Measurements from ENCODE around the gene STAG1.
"Not testable (repeated sequence)": the region's sequence is repeated elsewhere in the genome, so short reads cannot be mapped to it uniquely, and the experiment has no call there.

Gene STAG1

GRCh38 chr3:136512381-136512780 lies 239.8 kb downstream of the STAG1 start:
- no peak for DNase-seq (ENCODE audit: low read depth in 2 of 2)

GRCh38 chr3:136505676-136506075 lies 246.5 kb downstream of the STAG1 start:
- DNase-seq (ENCODE audit: low read depth in 2 of 2), result no peak

DNA sequence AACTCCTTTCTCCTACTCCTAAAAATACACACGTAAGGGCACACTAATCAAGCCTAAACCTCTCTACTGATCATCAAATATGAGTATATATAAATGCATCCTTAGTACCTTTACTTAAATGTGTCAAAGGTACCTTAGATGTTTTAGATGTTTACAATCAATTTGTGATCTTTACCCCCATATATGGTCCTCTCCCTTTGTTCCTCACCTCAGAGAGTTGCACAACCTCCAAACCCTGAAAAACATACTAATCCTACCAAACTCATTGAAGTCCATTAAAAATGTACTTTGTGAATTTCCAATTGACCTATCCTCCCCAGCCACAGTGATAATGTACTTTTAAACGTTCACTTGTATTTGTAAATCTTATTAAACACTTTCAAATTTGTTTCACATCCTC lies 249.1 kb downstream of the STAG1 start:
- DNase-seq (ENCODE audit: low read depth in 2 of 2), result no peak

GRCh38 chr3:136498919-136499447 lies 253.2 kb downstream of the STAG1 start:
- no peak for DNase-seq (ENCODE audit: low read depth in 2 of 2)

DNA sequence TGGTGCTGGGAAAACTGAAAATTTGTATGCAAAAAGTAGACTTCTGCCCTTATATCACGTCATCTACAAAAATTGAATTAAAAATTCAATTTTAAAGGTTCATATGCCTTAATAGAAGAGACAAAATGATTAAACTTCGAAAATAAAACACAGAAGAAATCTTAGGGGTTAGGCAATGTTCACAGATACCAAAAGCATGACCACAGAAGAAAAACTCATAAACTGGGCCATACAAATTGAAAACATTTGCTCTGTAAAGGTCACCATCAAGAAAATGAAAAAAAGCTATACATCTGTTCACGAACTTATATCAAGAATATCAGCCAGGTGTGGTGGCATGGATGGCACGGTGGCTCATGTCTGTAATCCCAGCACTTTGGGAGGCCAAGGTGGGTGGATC lies 257.0 kb downstream of the STAG1 start:
- DNase-seq (ENCODE audit: low read depth in 2 of 2), result no peak

- DNase-seq (ENCODE audit: low read depth in 2 of 2), result no peak
Measured at GRCh38 chr3:136490646-136491405, 261.4 kb downstream of the STAG1 start.

GRCh38 chr3:136485777-136486176 lies 266.4 kb downstream of the STAG1 start:
- no peak for DNase-seq (ENCODE audit: low read depth in 2 of 2)

DNA sequence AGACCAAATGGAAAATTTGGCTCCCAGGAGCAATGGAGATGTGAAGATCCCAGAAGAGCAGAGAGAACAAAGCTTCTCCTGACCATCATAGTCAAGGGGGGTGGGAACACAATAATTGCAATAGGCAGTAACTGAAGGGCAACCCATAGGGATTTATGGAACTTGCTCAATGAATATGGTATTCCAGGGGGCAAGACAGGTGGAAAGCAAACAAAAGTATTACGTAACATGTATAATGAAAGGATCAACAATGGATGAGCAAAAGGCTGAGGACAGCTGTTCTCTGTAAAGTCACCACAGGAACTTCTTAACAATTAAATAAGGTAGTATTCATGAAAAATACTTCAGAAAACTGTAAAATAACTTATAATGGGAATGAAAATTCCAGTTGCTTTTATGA lies 275.9 kb downstream of the STAG1 start:
- DNase-seq (ENCODE audit: low read depth in 2 of 2), result no peak

DNA sequence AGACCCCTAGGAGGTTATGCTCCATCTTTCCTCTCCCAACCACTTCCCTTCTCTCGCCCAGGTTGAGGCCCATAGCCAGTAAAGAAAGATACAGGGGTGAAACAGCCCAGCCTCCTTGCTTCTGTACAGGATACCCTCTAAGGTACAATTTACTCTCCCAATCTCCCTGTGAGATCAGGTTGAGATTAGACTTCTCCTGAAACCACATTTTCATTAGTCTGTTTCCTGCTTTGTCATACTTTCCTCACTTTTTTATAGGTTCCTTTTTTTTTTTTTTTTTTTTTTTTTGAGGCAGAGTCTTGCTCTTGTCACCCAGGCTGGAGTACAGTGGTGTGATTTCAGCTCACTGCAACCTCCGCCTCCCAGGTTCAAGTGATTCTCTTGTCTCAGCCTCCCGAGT lies 277.3 kb downstream of the STAG1 start:
- DNase-seq (ENCODE audit: low read depth in 2 of 2), result not testable (repeated sequence)

- no peak for DNase-seq (ENCODE audit: low read depth in 2 of 2)
Measured at GRCh38 chr3:136473716-136474326, 278.4 kb downstream of the STAG1 start.

- no peak for DNase-seq (ENCODE audit: low read depth in 2 of 2)
Measured at GRCh38 chr3:136465296-136465695, 286.9 kb downstream of the STAG1 start.

DNA sequence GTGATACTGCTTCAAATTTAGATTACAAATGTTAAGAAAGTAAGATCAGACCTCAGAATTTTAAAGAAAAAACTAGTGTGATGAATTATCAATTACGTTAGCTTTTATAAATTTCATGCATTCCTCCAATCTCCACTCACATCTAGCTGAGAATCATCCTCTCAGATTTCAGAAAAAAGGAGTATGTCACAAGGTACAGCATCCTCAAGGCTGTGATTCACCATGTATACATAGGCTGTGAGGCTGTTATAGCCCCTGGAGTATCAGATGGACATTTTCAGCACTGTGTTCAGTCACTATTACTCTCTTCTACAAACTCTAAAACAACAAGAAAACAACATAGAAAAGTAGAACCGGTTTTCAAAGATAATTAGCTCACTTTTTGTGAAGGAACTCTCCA lies 287.7 kb downstream of the STAG1 start:
- DNase-seq (ENCODE audit: low read depth in 2 of 2), result no peak

DNA sequence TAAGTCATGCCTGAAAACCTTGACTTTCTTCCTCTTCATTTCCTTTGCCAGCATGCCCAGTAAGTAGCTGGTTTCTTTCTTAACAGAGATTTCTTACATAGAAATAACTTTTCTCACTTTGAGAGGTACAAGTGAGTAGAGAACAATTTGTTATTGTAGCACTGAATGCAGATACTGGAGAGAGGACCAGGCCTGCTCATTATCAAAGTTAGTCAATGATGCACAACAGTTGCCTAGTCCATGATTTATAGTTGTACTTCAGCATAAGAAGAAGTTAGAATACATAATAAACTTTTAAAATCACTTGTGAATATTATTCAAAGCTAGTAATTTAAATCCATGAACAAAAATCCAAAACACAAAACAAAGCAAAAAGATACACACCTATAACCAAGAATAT lies 289.0 kb downstream of the STAG1 start:
- no peak for DNase-seq (ENCODE audit: low read depth in 2 of 2)

DNA sequence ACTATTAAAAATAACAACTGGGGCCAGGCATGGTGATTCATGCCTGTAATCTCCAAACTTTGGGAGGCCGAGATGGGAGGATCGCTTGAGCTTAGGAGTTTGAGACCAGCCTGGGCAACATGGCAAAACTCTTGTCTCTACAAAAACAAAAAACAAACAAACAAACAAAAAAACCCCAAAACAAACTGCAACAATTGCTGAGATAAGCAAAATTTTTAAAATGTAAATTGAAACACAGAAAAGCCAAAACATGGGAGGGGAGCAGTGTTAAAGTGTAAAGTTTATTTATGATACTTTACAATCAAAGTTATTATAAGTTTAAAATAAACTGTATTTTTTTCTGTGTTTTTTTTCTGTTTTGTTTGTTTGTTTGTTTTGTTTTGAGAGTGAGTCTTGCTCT lies 294.4 kb downstream of the STAG1 start:
- DNase-seq (ENCODE audit: low read depth in 2 of 2), result no peak

DNA sequence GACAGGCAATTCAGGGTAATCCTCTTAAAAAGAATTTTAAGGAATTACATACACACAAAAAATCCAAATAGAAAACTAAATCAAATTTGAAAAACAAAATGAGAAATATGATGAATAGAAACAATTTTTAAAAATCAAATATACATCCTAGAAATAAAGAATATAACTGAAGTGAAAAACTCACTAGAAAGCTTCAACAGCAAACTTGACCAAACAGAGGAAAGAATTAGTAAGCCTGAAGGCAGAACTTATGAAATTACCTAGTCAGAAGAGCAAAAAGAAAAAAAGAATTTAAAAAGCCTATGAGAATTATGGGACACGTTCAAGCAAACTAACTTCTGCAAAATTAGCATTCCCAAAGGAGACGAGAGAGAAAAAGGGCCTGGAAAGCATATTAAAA lies 296.0 kb downstream of the STAG1 start:
- no peak for DNase-seq (ENCODE audit: low read depth in 2 of 2)

DNA sequence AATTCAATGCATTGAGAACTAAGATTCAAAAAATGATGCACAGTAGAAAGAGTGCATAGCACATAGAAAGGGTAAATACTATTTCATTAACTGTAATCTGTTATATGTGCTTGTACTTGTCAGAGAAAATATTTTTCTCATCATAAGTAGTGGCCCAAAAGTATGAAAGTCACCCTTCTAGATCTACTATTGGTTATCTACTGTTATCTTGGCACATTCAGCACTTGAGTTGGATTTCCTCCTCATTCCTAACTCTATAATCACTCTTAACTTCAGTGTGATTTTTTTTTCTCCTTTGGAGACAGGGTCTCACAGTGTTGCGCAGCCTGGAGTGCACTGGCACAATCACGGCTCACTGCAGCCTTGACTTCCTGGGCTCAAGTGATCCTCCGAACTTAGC lies 307.6 kb downstream of the STAG1 start:
- no peak for DNase-seq (ENCODE audit: low read depth in 2 of 2)

DNA sequence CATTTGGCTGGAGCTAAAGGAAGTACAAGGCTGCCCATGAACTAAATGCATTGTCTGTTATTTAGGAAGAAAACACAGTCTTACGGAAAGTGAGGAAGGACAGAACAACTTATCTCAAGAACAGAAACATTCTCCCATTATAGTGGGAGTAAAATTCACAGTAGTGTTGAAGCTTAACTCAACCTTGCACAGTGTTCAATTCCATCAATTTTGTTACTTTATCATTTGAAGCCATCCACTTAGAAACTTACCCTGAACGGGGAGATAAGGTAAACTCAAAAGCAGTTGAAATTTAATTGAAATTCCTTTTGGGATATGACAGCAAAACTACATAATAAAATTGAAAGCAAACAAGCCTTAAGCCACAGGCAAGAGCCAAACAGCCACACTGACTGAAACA lies 315.1 kb downstream of the STAG1 start:
- DNase-seq (ENCODE audit: low read depth in 2 of 2), result no peak

- no peak for DNase-seq (ENCODE audit: low read depth in 2 of 2)
Measured at GRCh38 chr3:136434429-136434828, 317.7 kb downstream of the STAG1 start.

DNA sequence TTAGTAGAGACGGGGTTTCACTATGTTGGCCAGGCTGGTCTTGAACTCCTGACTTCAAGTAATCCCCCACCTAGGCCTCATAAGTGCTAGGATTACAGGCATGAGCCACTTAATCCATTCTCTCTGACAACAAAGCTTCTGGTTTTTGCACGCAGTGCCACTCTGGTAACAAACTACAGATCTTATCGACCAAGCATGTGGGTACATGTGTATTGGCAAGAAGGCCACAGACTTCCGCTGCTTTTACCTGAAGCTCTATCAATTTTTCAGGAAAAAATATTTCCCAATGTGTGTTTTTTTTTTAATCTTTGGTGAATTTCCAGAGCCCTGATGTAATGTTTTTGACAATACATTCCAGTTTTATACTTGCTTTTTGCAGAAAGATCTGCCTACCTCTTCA lies 319.5 kb downstream of the STAG1 start:
- DNase-seq (ENCODE audit: low read depth in 2 of 2), result no peak

GRCh38 chr3:136428167-136428566 lies 324.0 kb downstream of the STAG1 start:
- no peak for DNase-seq (ENCODE audit: low read depth in 2 of 2)

DNA sequence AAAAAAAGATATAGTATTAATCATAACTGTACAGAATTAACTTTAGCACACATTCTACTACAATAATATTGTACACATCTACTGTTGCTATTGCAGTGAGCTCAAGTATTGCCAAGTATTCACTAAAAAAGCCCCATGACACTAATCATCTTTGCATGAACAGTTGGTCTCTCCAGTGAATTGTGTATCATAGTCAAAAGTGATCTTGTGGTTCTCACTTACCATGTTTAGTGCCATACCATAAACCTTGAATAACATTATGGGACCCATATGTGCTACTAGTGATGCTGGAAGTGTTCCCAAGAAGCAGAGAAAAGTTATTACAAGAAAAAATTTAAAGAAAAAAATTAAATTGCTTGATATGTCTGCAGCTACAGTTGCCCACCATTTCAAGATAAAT lies 324.9 kb downstream of the STAG1 start:
- no peak for DNase-seq (ENCODE audit: low read depth in 2 of 2)

DNA sequence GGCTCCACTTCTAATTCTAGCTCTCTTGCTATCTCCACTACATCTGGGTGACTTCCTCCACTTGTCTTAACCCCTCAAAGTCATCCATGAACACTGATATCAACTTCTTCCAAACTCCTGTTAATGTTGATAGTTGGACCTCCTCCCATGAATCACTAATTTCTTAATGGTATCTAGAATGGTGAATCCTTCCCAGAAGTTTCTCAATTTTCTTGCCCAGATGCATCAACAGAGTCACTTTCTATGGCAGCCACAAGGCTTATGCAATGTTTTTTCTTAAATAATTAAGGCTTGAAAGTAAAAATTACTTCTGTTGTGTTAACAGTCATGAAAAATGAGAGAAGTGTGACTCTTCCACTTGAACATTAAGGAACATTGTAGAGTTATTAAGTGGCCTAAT lies 337.7 kb downstream of the STAG1 start:
- no peak for DNase-seq (ENCODE audit: low read depth in 2 of 2)

DNA sequence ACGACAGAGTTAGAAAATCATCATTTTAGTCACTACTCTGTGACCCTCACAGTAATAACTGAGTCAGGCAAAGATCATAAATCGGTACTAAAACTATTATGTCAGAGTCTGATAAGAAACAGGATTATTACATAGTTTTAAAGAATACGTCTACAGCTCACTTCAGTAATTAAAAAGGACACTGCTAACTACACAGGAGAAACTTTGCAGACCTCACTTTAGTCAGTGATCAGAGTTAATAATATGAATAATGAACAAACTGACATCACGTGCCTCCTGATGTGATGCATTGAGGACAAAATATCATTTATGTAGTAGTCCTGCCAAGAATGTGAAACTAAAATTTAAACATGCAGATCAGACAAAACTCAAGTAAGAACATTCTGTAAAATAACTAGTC lies 339.9 kb downstream of the STAG1 start:
- DNase-seq (ENCODE audit: low read depth in 2 of 2), result no peak

GRCh38 chr3:136409549-136409948 lies 342.6 kb downstream of the STAG1 start:
- DNase-seq (ENCODE audit: low read depth in 2 of 2), result no peak
